Endothelial cell of umbilical vein (primary cell): ENCODE data around the gene CPPED1.

Experiments
- MYC ChIP-seq: IDR thresholded peaks from one replicate; pipeline ENCODE4 v1.6.1; 2011; ENCODE audit warnings: mild to moderate bottlenecking, low read depth, low read length
- POLR2AphosphoS5 ChIP-seq: IDR thresholded peaks from 2 replicates; pipeline ENCODE4 v1.6.1; 2012; ENCODE audit warnings: low read depth, mild to moderate bottlenecking, control low read depth, low read length, moderate library complexity; ENCODE audit not compliant: insufficient read depth

DNA sequence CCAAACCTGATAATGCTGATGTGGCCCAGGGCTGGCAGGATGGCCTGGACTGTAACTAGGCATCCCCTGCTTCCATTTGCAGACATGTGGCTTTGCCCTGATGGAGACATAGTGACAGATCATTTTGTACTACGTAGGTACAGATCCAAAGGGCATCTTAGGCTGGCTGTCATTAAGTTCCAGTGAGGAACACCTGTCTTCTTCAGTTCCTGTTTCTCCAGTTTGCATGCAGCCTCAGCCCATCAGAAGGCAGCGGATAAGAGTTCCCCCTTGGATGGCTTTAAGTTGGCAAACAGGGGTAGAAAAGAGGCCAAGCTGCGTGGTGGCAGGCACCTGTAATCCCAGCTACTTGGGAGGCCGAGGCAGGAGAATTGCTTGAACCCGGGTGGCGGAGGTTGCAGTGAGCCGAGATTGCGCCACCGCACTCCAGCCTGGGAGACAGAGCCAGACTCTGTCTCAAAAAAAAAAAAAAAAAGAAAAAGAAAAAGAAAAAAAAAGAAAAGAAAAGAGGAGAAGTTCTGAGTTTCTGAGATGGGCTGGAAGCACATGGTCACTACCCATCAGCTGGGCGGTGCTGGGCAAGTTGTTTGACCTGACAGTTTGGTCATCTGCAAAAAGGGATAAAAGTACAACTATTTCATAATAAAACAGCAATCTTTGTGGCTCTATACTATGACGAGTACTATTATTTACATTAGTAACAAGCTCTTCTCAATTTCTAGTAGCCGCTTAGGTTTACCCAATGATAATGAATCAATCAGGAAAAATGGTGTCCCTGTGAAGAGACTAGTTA, 42.7 kb downstream of the CPPED1 start:
- no peak for TF ChIP-seq POLR2AphosphoS5
- no peak for TF ChIP-seq MYC
